Cardiac atrium fibroblast (primary cell): ENCODE data around the gene VPS72. TPM values are rescaled to one million over a fixed set of nuclear protein-coding genes. Genes with fewer than 3 reads are reported as not detected.

Source experiments
- total RNA-seq: library from RNA; depleted of rRNA; stranded (reverse); fragments of >200 nt; gene quantifications from 2 replicates; pipeline ENCODE4 v1.2.3, GENCODE V29; 2015

Gene VPS72
- total RNA-seq = 33.4 and 60.7 TPM in 2 replicates

GRCh38 chr1:151189637-151190445, at the start of gene VPS72:
Gene VPS72, minus strand, starts transcription at chr1:151190197. Its CDS starts 76 bp downstream, at chr1:151190121.

GRCh38 chr1:151198254-151199127, 8.5 kb upstream of the VPS72 start, which contains the start of gene PIP5K1A:
Gene PIP5K1A, plus strand, starts transcription at chr1:151198552. Its CDS starts 445 bp downstream, at chr1:151198997.

GRCh38 chr1:151175863-151176262, 14.1 kb downstream of the VPS72 start, which contains the start of gene TMOD4:
Gene TMOD4, minus strand, starts transcription at chr1:151175981. Its CDS starts 1,106 bp downstream, at chr1:151174875.

GRCh38 chr1:151165738-151166504, 24.1 kb downstream of the VPS72 start, which contains the start of the genes LYSMD1 and SCNM1:
Gene LYSMD1, minus strand, starts transcription at chr1:151165902. Its CDS starts 644 bp downstream, at chr1:151165258.
Gene SCNM1, plus strand, starts transcription at chr1:151166144. Its CDS starts 9 bp downstream, at chr1:151166153.

GRCh38 chr1:151156515-151156819, 33.5 kb downstream of the VPS72 start, which contains the start of gene TNFAIP8L2:
Gene TNFAIP8L2, plus strand, starts transcription at chr1:151156649. Its CDS starts 2,049 bp downstream, at chr1:151158698.

GRCh38 chr1:151146412-151147131, 43.4 kb downstream of the VPS72 start, which contains the start of gene SEMA6C:
Gene SEMA6C, minus strand, starts transcription at chr1:151146631. Its CDS starts 4,010 bp downstream, at chr1:151142621.

Other genes with a start within 250 kb of the VPS72 start
- 121 and 138 TPM in 2 replicates for gene CERS2, start 215.4 kb downstream of the VPS72 start, total RNA-seq
- not detected in 2 replicates for gene ANXA9, start 207.9 kb downstream of the VPS72 start, total RNA-seq
- gene MINDY1, start 183.3 kb downstream of the VPS72 start, total RNA-seq = 3.8 and 10.7 TPM in 2 replicates
- gene PRUNE1, start 181.7 kb downstream of the VPS72 start, total RNA-seq = 19.0 and 19.9 TPM in 2 replicates
- gene BNIPL, start 153.6 kb downstream of the VPS72 start, total RNA-seq = 0.49 TPM in 1 of 2 replicates, not detected in the other
- gene C1orf56, start 142.4 kb downstream of the VPS72 start, total RNA-seq = 0.72 and 1.8 TPM in 2 replicates
- 41.9 and 42.8 TPM in 2 replicates for gene CDC42SE1, start 130.6 kb downstream of the VPS72 start, total RNA-seq
- gene MLLT11, start 129.8 kb downstream of the VPS72 start, total RNA-seq = 1.8 and 2.1 TPM in 2 replicates
- gene GABPB2, start 119.4 kb downstream of the VPS72 start, total RNA-seq = 11.8 and 14.1 TPM in 2 replicates
- 2.0 and 3.1 TPM in 2 replicates for gene SEMA6C, start 43.6 kb downstream of the VPS72 start, total RNA-seq
- not detected in 2 replicates for gene TNFAIP8L2, start 33.5 kb downstream of the VPS72 start, total RNA-seq
- gene LYSMD1, start 24.3 kb downstream of the VPS72 start, total RNA-seq = 7.6 and 8.7 TPM in 2 replicates
- gene SCNM1, start 24.1 kb downstream of the VPS72 start, total RNA-seq = 25.1 and 30.7 TPM in 2 replicates
- not detected in 2 replicates for gene TMOD4, start 14.2 kb downstream of the VPS72 start, total RNA-seq
- gene PIP5K1A, start 8.4 kb upstream of the VPS72 start, total RNA-seq = 42.6 and 49.4 TPM in 2 replicates
- 120 and 130 TPM in 2 replicates for gene PSMD4, start 64.5 kb upstream of the VPS72 start, total RNA-seq
- gene ZNF687, start 92.1 kb upstream of the VPS72 start, total RNA-seq = 17.5 and 17.7 TPM in 2 replicates
- gene PI4KB, start 137.2 kb upstream of the VPS72 start, total RNA-seq = 36.8 and 37.0 TPM in 2 replicates
- gene RFX5, start 157.1 kb upstream of the VPS72 start, total RNA-seq = 16.8 and 24.1 TPM in 2 replicates
- gene SELENBP1, start 182.5 kb upstream of the VPS72 start, total RNA-seq = 65.3 and 69.2 TPM in 2 replicates
- 220 and 293 TPM in 2 replicates for gene PSMB4, start 209.4 kb upstream of the VPS72 start, total RNA-seq